GM21717 (cell line): ENCODE results near the gene DIS3L2.
"Not testable (repeated sequence)": the region's sequence is repeated elsewhere in the genome, so short reads cannot be mapped to it uniquely, and the experiment has no call there.

Experiments
- ATAC-seq: cut with Tn5 transposase; IDR thresholded peaks from one replicate; pipeline ENCODE4 v1.9.1; 2021; ENCODE audit warnings: mild to moderate bottlenecking, moderate library complexity; ENCODE audit not compliant: unreplicated experiment

DIS3L2 gene

GRCh38 chr2:232316461-232317330, 355.2 kb downstream of the DIS3L2 start:
- no peak for ATAC-seq

GRCh38 chr2:232318169-232318855, 356.8 kb downstream of the DIS3L2 start:
- no peak for ATAC-seq

GRCh38 chr2:232319067-232319802, 357.7 kb downstream of the DIS3L2 start:
- no peak for ATAC-seq

- no peak for ATAC-seq
Observed at GRCh38 chr2:232319803-232320442, 358.4 kb downstream of the DIS3L2 start.

- ATAC-seq, result no peak
Observed at GRCh38 chr2:232320443-232320803, 358.9 kb downstream of the DIS3L2 start.

- no peak for ATAC-seq
Observed at GRCh38 chr2:232321156-232321816, 359.8 kb downstream of the DIS3L2 start.

- no peak for ATAC-seq
Observed at GRCh38 chr2:232321817-232322559, 360.5 kb downstream of the DIS3L2 start.

- no peak for ATAC-seq
Observed at GRCh38 chr2:232322560-232323327, 361.2 kb downstream of the DIS3L2 start.

GRCh38 chr2:232323328-232323650, 361.8 kb downstream of the DIS3L2 start:
- no peak for ATAC-seq

- not testable (repeated sequence) for ATAC-seq
Observed at GRCh38 chr2:232323967-232324366, 362.5 kb downstream of the DIS3L2 start.

GRCh38 chr2:232324778-232325177, 363.3 kb downstream of the DIS3L2 start:
- no peak for ATAC-seq

GRCh38 chr2:232325324-232326273, 364.1 kb downstream of the DIS3L2 start:
- no peak for ATAC-seq

- not testable (repeated sequence) for ATAC-seq
Observed at GRCh38 chr2:232326274-232327104, 365.0 kb downstream of the DIS3L2 start.

- ATAC-seq, result no peak
Observed at GRCh38 chr2:232327105-232328031, 365.9 kb downstream of the DIS3L2 start.

- no peak for ATAC-seq
Observed at GRCh38 chr2:232328032-232328422, 366.5 kb downstream of the DIS3L2 start.
